ENCODE measurements around the gene GRIK3.

Gene GRIK3

GRCh38 chr1:36864182-36864822 is 170.0 kb downstream of the GRIK3 start (continued):
- TF ChIP-seq, protein P1, sequence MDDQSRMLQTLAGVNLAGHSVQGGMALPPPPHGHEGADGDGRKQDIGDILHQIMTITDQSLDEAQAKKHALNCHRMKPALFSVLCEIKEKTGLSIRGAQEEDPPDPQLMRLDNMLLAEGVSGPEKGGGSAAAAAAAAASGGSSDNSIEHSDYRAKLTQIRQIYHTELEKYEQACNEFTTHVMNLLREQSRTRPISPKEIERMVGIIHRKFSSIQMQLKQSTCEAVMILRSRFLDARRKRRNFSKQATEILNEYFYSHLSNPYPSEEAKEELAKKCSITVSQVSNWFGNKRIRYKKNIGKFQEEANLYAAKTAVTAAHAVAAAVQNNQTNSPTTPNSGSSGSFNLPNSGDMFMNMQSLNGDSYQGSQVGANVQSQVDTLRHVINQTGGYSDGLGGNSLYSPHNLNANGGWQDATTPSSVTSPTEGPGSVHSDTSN (CRISPR knock-in tag; IDR thresholded peaks at IDR 0.05): no peak

GRCh38 chr1:36863500-36863899 is 170.8 kb downstream of the GRIK3 start:
- Histone ChIP-seq H3K9me3 (ENCODE audit: control insufficient read depth, insufficient read depth, low read depth, low read length) (no peaks in the 10 kb centered on the region), H3K36me3 (ENCODE audit: control insufficient read depth in 2 of 2, insufficient read depth in 1 of 2, low read length in 2 of 2) (no peaks in the 10 kb centered on the region), H3K4me3 (ENCODE audit: low read depth, low read length) (no peak overlapping the region), H3K27ac (ENCODE audit: extremely low read depth, low read depth, low read length) (no peak overlapping the region), H3K4me1 (ENCODE audit: control insufficient read depth, insufficient read depth, low read length) (no peaks in the 10 kb centered on the region)
- no peak for TF ChIP-seq PRDM10 (tag by site-specific recombination; IDR thresholded peaks at IDR 0.05)
- TF ChIP-seq ZBTB6 (tag by site-specific recombination; IDR thresholded peaks at IDR 0.05): no peak
- TF ChIP-seq GLIS1 (tag by site-specific recombination; IDR thresholded peaks at IDR 0.05): no peak
- TF ChIP-seq, protein P2, sequence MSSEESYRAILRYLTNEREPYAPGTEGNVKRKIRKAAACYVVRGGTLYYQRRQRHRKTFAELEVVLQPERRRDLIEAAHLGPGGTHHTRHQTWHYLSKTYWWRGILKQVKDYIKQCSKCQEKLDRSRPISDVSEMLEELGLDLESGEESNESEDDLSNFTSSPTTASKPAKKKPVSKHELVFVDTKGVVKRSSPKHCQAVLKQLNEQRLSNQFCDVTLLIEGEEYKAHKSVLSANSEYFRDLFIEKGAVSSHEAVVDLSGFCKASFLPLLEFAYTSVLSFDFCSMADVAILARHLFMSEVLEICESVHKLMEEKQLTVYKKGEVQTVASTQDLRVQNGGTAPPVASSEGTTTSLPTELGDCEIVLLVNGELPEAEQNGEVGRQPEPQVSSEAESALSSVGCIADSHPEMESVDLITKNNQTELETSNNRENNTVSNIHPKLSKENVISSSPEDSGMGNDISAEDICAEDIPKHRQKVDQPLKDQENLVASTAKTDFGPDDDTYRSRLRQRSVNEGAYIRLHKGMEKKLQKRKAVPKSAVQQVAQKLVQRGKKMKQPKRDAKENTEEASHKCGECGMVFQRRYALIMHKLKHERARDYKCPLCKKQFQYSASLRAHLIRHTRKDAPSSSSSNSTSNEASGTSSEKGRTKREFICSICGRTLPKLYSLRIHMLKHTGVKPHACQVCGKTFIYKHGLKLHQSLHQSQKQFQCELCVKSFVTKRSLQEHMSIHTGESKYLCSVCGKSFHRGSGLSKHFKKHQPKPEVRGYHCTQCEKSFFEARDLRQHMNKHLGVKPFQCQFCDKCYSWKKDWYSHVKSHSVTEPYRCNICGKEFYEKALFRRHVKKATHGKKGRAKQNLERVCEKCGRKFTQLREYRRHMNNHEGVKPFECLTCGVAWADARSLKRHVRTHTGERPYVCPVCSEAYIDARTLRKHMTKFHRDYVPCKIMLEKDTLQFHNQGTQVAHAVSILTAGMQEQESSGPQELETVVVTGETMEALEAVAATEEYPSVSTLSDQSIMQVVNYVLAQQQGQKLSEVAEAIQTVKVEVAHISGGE (tag by site-specific recombination; conservative IDR thresholded peaks at IDR 0.05; ENCODE audit: low read depth): no peak
- TF ChIP-seq ZNF529 (tag by site-specific recombination; IDR thresholded peaks at IDR 0.05; ENCODE audit: insufficient replicate concordance): no peak
- no peak for TF ChIP-seq PATZ1 (tag by site-specific recombination; IDR thresholded peaks at IDR 0.05)
- TF ChIP-seq ZNF266 (tag by site-specific recombination; IDR thresholded peaks at IDR 0.05; ENCODE audit: low read depth): no peak
- ChIA-PET CTCF (interaction anchor here (0.6 to 2.6 kb wide), 17 partner anchors 9 to 457 kb away, joined by 3 to 25 read pairs (median 3); no protein-coding TSS in a partner anchor), POLR2A (no interaction called here)

GRCh38 chr1:36863061-36863460 is 171.3 kb downstream of the GRIK3 start:
- Histone ChIP-seq H3K4me1 (ENCODE audit: control insufficient read depth, insufficient read depth, low read length) (no peaks in the 10 kb centered on the region), H3K36me3 (ENCODE audit: control insufficient read depth in 2 of 2, insufficient read depth in 1 of 2, low read length in 2 of 2) (no peaks in the 10 kb centered on the region), H3K4me3 (ENCODE audit: low read depth, low read length) (no peak overlapping the region), H3K9me3 (ENCODE audit: control insufficient read depth, insufficient read depth, low read depth, low read length) (no peaks in the 10 kb centered on the region), H3K27ac (ENCODE audit: extremely low read depth, low read depth, low read length) (no peak overlapping the region)
- TF ChIP-seq ZSCAN23 (tag by site-specific recombination; IDR thresholded peaks at IDR 0.05): no peak
- no peak for TF ChIP-seq GLI4 (tag by site-specific recombination; IDR thresholded peaks at IDR 0.05)
- no peak for TF ChIP-seq ZNF121 (tag by site-specific recombination; IDR thresholded peaks at IDR 0.05)
- no peak for TF ChIP-seq ZNF585B (tag by site-specific recombination; IDR thresholded peaks at IDR 0.05)
- TF ChIP-seq, protein P3, sequence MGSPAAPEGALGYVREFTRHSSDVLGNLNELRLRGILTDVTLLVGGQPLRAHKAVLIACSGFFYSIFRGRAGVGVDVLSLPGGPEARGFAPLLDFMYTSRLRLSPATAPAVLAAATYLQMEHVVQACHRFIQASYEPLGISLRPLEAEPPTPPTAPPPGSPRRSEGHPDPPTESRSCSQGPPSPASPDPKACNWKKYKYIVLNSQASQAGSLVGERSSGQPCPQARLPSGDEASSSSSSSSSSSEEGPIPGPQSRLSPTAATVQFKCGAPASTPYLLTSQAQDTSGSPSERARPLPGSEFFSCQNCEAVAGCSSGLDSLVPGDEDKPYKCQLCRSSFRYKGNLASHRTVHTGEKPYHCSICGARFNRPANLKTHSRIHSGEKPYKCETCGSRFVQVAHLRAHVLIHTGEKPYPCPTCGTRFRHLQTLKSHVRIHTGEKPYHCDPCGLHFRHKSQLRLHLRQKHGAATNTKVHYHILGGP (tag by site-specific recombination; IDR thresholded peaks at IDR 0.05): no peak
- no peak for TF ChIP-seq ZNF792 (tag by site-specific recombination; IDR thresholded peaks at IDR 0.05)
- no peak for TF ChIP-seq ZNF280D (tag by site-specific recombination; IDR thresholded peaks at IDR 0.05)
- ChIA-PET CTCF (interaction anchor here (0.7 to 2.6 kb wide), 9 partner anchors 16 to 462 kb away, joined by 3 to 10 read pairs (median 3); no protein-coding TSS in a partner anchor), POLR2A (no interaction called here)
